HepG2 (cell line): ENCODE data around the gene ADARB2.

Experiments
- ATF6 ChIP-seq: sonication (generic); formaldehyde crosslinking; conservative IDR thresholded peaks from 2 replicates; pipeline ENCODE4 v1.4.0; 2020; ENCODE audit warnings: missing genetic modification reagents
- CBX5 ChIP-seq: sonication (generic); formaldehyde crosslinking; IDR thresholded peaks from 2 replicates; pipeline ENCODE4 v1.4.0; 2020; ENCODE audit warnings: missing genetic modification reagents, borderline replicate concordance
- CHD2 ChIP-seq: IDR thresholded peaks from 2 replicates; pipeline ENCODE4 v1.6.1; 2011; ENCODE audit warnings: low read depth, low read length, improper control_type of control experiment
- CTCF ChIP-seq: sonication (generic); formaldehyde crosslinking; IDR thresholded peaks from 2 replicates; pipeline ENCODE4 v1.5.0; 2020; ENCODE audit warnings: mild to moderate bottlenecking, missing genetic modification reagents, moderate library complexity
- DDIT3 ChIP-seq: sonication (generic); formaldehyde crosslinking; IDR thresholded peaks from 2 replicates; pipeline ENCODE4 v1.4.0; 2020; ENCODE audit warnings: mild to moderate bottlenecking, missing genetic modification reagents
- FOXK2 ChIP-seq: fragments of 450-650 bp; IDR thresholded peaks from 2 replicates; pipeline ENCODE4 v1.6.1; 2016
- MAF1 ChIP-seq: sonication (generic); formaldehyde crosslinking; IDR thresholded peaks from 2 replicates; pipeline ENCODE4 v1.5.0; 2020; ENCODE audit warnings: missing genetic modification reagents, borderline replicate concordance
- MAX ChIP-seq: IDR thresholded peaks from 2 replicates; pipeline ENCODE4 v1.6.1; 2012; ENCODE audit warnings: inconsistent platforms
- SP1 ChIP-seq, 2 experiments: fragments of 450-650 bp in 1 of 2; sonication (generic) in 1 of 2; formaldehyde crosslinking in 1 of 2; IDR thresholded peaks; 2 replicates each; pipeline versions ENCODE4 v1.4.0 to v1.6.1; 2016 to 2020; ENCODE audit warnings: missing genetic modification reagents in 1 of 2
- YY1 ChIP-seq: IDR thresholded peaks from 2 replicates; pipeline ENCODE4 v1.6.1; 2011; ENCODE audit warnings: low read length, low read depth, moderate library complexity, mild to moderate bottlenecking; ENCODE audit not compliant: insufficient read depth, insufficient replicate concordance
- ZNF3 ChIP-seq: IDR thresholded peaks from 2 replicates; pipeline ENCODE4 v1.7.0; 2017; ENCODE audit warnings: inconsistent platforms
- ZNF614 ChIP-seq: IDR thresholded peaks from 2 replicates; pipeline ENCODE4 v1.6.1; 2018; ENCODE audit warnings: missing biosample characterization, missing genetic modification reagents, inconsistent platforms, borderline replicate concordance
- TF ChIP-seq, protein P1 (sequence below): sonication (generic); formaldehyde crosslinking; conservative IDR thresholded peaks from 2 replicates; pipeline ENCODE4 v1.8.0; 2022; ENCODE audit warnings: low read depth, missing genetic modification reagents

GRCh38 chr10:1274701-1275544 is 462.4 kb downstream of the ADARB2 start:
- no peak for TF ChIP-seq DDIT3
- TF ChIP-seq CHD2 = no peak
- no peak for TF ChIP-seq SP1 (IDR thresholded peaks at IDR 0.05)
- TF ChIP-seq SP1 (CRISPR knock-in tag; IDR thresholded peaks at IDR 0.05) = no peak
- TF ChIP-seq ATF6 (CRISPR knock-in tag) = no peak
- TF ChIP-seq ZNF614 (CRISPR knock-in tag) = no peak
- TF ChIP-seq YY1 = no peak
- TF ChIP-seq, protein P1, sequence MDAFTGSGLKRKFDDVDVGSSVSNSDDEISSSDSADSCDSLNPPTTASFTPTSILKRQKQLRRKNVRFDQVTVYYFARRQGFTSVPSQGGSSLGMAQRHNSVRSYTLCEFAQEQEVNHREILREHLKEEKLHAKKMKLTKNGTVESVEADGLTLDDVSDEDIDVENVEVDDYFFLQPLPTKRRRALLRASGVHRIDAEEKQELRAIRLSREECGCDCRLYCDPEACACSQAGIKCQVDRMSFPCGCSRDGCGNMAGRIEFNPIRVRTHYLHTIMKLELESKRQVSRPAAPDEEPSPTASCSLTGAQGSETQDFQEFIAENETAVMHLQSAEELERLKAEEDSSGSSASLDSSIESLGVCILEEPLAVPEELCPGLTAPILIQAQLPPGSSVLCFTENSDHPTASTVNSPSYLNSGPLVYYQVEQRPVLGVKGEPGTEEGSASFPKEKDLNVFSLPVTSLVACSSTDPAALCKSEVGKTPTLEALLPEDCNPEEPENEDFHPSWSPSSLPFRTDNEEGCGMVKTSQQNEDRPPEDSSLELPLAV = no peak
- TF ChIP-seq MAF1 (CRISPR knock-in tag) = no peak
- TF ChIP-seq ZNF3 (CRISPR knock-in tag) = no peak
- no peak for TF ChIP-seq FOXK2
- TF ChIP-seq CBX5 = no peak
- TF ChIP-seq MAX = no peak
- no peak for TF ChIP-seq CTCF
